Measurements from ENCODE around the gene OTOS. TPM values are rescaled to one million over a fixed set of nuclear protein-coding genes. Genes with fewer than 3 reads are reported as not detected.

OTOS gene
- total RNA-seq, 1 donor from 2014 or later: not detected

- DNase-seq (ENCODE audit: missing footprints): no peak
- intact Hi-C loops (cut with DNase I): no loop called here
- no peak for ATAC-seq
These were observed 15.4 kb upstream of the OTOS start for GRCh38 chr2:240155745-240156390.

- ATAC-seq (no peak), DNase-seq (ENCODE audit: missing footprints) (no peak)
- intact Hi-C loops (cut with DNase I): no loop called here
These were observed 14.7 kb upstream of the OTOS start for GRCh38 chr2:240155048-240155744.

- DNase-seq (ENCODE audit: missing footprints) (no peak), ATAC-seq (no peak)
- intact Hi-C loops (cut with DNase I): no loop called here
These were observed 14.1 kb upstream of the OTOS start for GRCh38 chr2:240154606-240155005.

DNA sequence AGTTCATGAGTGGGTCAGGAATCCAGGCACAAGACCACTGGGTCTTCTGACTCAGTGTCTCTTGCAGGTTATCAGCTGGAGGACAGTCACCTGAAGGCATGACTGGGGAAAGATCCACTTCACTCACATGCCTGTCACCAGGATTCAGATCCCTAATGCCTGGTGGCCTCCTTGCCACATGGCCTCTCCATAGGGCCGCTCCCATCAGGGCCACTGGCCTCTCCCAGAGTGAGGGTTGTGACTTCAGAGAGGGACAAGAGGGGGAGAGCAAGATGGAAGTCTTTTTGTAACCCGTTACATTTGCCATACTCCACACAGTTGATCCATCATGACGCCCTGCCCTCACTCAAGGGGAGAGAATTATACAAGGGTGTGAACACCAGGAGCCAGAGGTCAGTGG is 13.0 kb upstream of the OTOS start:
- intact Hi-C loops (cut with DNase I): no loop called here
- DNase-seq (ENCODE audit: missing footprints) (no peak), ATAC-seq (no peak)

GRCh38 chr2:240151477-240152031 is 11.1 kb upstream of the OTOS start:
- intact Hi-C loops (cut with DNase I): loop anchor here (2.0 kb wide), 1 partner anchor 287 kb away; no protein-coding TSS in a partner anchor
- ATAC-seq (peak; percentile 75), DNase-seq (ENCODE audit: missing footprints) (no peak)

- DNase-seq (ENCODE audit: missing footprints) (no peak), ATAC-seq (no peak)
- intact Hi-C loops (cut with DNase I): loop anchor here (2.0 kb wide), 1 partner anchor 289 kb away; no protein-coding TSS in a partner anchor
These were observed 9.7 kb upstream of the OTOS start for GRCh38 chr2:240149943-240150784.

GRCh38 chr2:240147911-240148587 is 7.6 kb upstream of the OTOS start:
- DNase-seq (ENCODE audit: missing footprints) (no peak), ATAC-seq (no peak)
- intact Hi-C loops (cut with DNase I): no loop called here

DNA sequence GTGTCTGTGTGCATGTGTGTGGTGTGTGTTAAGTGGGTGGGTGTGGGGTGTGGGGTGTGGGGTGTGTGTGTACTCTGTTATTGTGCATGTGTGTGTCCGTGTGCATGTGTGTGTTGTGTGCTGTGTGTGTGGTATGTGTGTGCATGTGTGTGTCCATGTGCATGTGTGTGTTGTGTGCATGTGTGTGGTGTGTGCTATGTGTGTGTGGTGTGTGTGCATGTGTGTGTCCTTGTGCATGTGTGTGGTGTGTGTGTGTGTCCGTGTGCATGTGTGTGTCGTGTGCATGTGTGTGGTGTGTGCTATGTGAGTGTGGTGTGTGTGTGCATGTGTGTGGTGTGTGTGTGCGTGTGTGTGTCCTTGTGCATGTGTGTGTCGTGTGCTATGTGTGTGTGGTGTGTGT is 6.9 kb upstream of the OTOS start:
- intact Hi-C loops (cut with DNase I): no loop called here
- DNase-seq (ENCODE audit: missing footprints) (peak; percentile 9), ATAC-seq (no peak)

- ATAC-seq (no peak), DNase-seq (ENCODE audit: missing footprints) (peak; percentile 63)
- intact Hi-C loops (cut with DNase I): no loop called here
These were observed 6.3 kb upstream of the OTOS start for GRCh38 chr2:240146627-240147278.

DNA sequence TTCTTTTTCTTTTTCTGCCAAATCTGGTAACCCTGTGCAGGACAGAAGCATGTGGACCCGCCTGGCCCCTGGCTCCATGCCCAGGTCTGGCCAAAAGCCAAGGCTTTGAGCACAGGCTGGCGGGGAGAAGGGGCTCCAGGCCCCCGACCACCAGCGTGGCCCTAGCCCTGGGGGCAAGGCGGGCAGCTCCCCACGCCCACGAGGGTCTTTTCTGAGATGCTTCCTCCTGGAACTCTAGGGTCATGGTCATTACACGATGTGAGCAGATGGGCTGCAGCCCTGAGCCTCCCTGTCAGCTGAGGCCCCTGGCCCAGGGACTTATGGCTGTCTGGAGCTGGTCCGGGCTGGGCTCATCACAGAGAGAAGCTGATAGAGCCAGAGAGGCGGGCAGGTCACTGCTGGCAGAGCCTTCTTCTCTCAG is 5.7 kb upstream of the OTOS start:
- intact Hi-C loops (cut with DNase I): no loop called here
- ATAC-seq (no peak), DNase-seq (ENCODE audit: missing footprints) (peak; percentile 55)

- intact Hi-C loops (cut with DNase I): loop anchor here (2.0 kb wide), 1 partner anchor 85 kb away; no protein-coding TSS in a partner anchor
- DNase-seq (ENCODE audit: missing footprints) (no peak), ATAC-seq (no peak)
These were observed 5.0 kb upstream of the OTOS start for GRCh38 chr2:240145461-240145860.

DNA sequence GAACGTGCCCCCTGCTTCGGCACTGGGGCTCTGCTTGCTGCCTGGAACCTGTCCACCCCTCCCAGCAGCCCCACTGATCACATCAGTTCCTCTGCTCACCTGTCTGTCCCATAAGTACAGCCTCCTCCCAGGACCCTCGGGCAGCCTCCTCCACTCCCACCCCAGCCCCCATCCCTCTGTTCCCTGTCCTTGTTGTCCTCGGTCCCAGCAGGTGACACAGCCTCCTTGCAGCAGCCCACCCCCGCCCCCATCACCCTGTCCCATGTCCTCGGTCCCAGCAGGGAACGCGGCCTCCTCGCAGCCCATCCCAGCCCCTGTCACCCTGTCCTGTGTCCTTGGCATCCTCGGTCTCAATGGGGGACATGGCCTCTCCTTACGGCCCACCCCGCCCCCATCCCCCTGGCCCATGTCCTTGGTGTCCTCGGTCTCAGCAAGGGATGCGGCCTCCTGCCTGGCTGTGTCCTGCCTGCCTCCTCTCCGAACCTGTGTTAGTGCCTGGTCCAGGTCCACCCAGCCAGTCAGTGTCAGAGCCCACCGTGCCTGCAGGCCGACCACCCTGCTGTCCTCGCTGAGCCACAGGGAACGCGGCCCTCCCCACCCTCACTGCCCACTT is 4.3 kb upstream of the OTOS start:
- ATAC-seq (no peak), DNase-seq (ENCODE audit: missing footprints) (no peak)
- intact Hi-C loops (cut with DNase I): loop anchor here (2.0 kb wide), 1 partner anchor 84 kb away; no protein-coding TSS in a partner anchor

GRCh38 chr2:240143801-240144648 is 3.6 kb upstream of the OTOS start:
- peak; percentile 89 for DNase-seq (ENCODE audit: missing footprints)
- intact Hi-C loops (cut with DNase I): loop anchor here (2.0 kb wide), 1 partner anchor 83 kb away; no protein-coding TSS in a partner anchor
- peak; percentile 67 for ATAC-seq

- DNase-seq (ENCODE audit: missing footprints): no peak
- intact Hi-C loops (cut with DNase I): no loop called here
- ATAC-seq: no peak
These were observed 2.8 kb upstream of the OTOS start for GRCh38 chr2:240143276-240143675.

- ATAC-seq: no peak
- intact Hi-C loops (cut with DNase I): no loop called here
- no peak for DNase-seq (ENCODE audit: missing footprints)
These were observed 2.4 kb upstream of the OTOS start for GRCh38 chr2:240142859-240143258.

DNA sequence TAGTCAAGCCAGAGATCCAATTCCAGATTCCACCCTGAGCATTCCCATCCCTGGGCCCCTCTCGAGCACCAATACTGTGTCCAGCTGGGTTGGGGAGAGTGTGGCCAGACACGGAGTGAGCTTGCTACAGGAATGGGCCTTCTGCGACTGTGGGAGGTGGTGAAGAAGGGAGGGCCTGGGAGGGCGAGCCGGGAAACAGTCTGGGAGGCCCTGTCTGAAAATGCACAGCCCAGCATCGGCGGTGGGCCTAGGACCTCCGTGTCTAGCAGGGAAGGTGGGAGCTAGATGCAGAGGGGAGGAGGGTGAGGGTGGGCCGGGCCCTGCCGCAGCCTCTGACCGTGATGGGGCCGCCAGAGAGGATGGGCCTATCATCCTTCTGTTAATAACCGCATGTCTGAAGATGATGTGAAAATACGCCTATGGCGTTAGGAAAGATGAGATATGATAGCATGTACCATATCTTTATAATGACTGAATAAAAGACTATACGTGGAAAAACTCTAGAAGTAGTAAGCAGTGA is 1.9 kb upstream of the OTOS start:
- ATAC-seq: no peak
- DNase-seq (ENCODE audit: missing footprints): no peak
- intact Hi-C loops (cut with DNase I): no loop called here

- intact Hi-C loops (cut with DNase I): no loop called here
These were observed 1.3 kb upstream of the OTOS start for GRCh38 chr2:240141736-240142135.

More at GRCh38 chr2:240141736-240142135, 1.3 kb upstream of the OTOS start:
- ATAC-seq (no peak), DNase-seq (ENCODE audit: missing footprints) (no peak)
